ENCODE results near the gene KLHL8. TPM values are rescaled to one million over a fixed set of nuclear protein-coding genes. Genes with fewer than 3 reads are reported as not detected.
"Not testable (repeated sequence)": the region's sequence is repeated elsewhere in the genome, so short reads cannot be mapped to it uniquely, and the experiment has no call there.

The KLHL8 gene
- total RNA-seq, 4 donors from 2014 or later, result 6.3 to 18.2 (median 13.3) TPM

GRCh38 chr4:87150498-87151261 lies 69.7 kb downstream of the KLHL8 start:
- Histone ChIP-seq H3K27ac (no peak overlapping the region), H3K4me3 (no peak overlapping the region), H3K27me3 (no peaks in the 10 kb centered on the region), H3K4me1 (peaks cover 0 to 6% (median 0%) of the 10 kb centered on the region in 4 donors), H3K9me3 (no peaks in the 10 kb centered on the region), H3K36me3 (peaks cover 0 to 5% (median 0%) of the 10 kb centered on the region in 3 donors)
- DNase-seq (ENCODE audit: low spot score in 2 of 2), result peak in 1 of 2 donors; percentile 95
- no peak for TF ChIP-seq POLR2A (IDR thresholded peaks at IDR 0.05)
- peak; percentile 79 to 96 (median 86) for TF ChIP-seq CTCF (IDR thresholded peaks at IDR 0.05)
- WGBS, 2 donors, result 32 to 48% methylated on average over 2 of the region's 2 CpGs

- DNase-seq (ENCODE audit: low spot score in 2 of 2), result no peak
- peaks cover 0 to 28% (median 0%) of the 10 kb centered on the region in 3 donors for H3K36me3 ChIP-seq
- H3K27ac ChIP-seq, result no peak overlapping the region
- no peak for TF ChIP-seq CTCF (IDR thresholded peaks at IDR 0.05)
- no peak for TF ChIP-seq EP300 (IDR thresholded peaks at IDR 0.05)
- no peak for TF ChIP-seq POLR2A (IDR thresholded peaks at IDR 0.05)
- H3K27me3 ChIP-seq, result no peaks in the 10 kb centered on the region
- no peaks in the 10 kb centered on the region for H3K9me3 ChIP-seq
- WGBS, 2 donors, result 82 to 83% methylated on average over 3 of the region's 3 CpGs
- H3K4me1 ChIP-seq, result peaks cover 0 to 6% (median 0%) of the 10 kb centered on the region in 4 donors
- H3K4me3 ChIP-seq, result no peak overlapping the region
Observed at GRCh38 chr4:87147116-87147515, 73.3 kb downstream of the KLHL8 start.

- DNase-seq (ENCODE audit: low spot score in 2 of 2); H3K9me3 ChIP-seq; H3K27me3 ChIP-seq; H3K27ac ChIP-seq; H3K4me1 ChIP-seq; H3K4me3 ChIP-seq: not testable (repeated sequence)
- H3K36me3 ChIP-seq, result peaks cover 0 to 40% (median 0%) of the 10 kb centered on the region in 3 donors
- 94% methylated on average over 6 of the region's 6 CpGs for WGBS, 2 donors
Observed at GRCh38 chr4:87145934-87146333, 74.5 kb downstream of the KLHL8 start.

GRCh38 chr4:87144356-87144755 lies 76.1 kb downstream of the KLHL8 start:
- Histone ChIP-seq H3K4me1 (no peaks in the 10 kb centered on the region), H3K4me3 (no peak overlapping the region), H3K9me3 (no peaks in the 10 kb centered on the region), H3K27me3 (no peaks in the 10 kb centered on the region), H3K27ac (no peak overlapping the region), H3K36me3 (peaks cover 0 to 48% (median 0%) of the 10 kb centered on the region in 3 donors)
- DNase-seq (ENCODE audit: low spot score in 2 of 2), result no peak
- TF ChIP-seq POLR2A (IDR thresholded peaks at IDR 0.05) (no peak), CTCF (IDR thresholded peaks at IDR 0.05) (no peak), EP300 (IDR thresholded peaks at IDR 0.05) (no peak)
- WGBS, 2 donors, result 74 to 96% methylated on average over 2 of the region's 2 CpGs

- Histone ChIP-seq H3K4me3 (no peak overlapping the region), H3K36me3 (peaks cover 0 to 74% (median 3%) of the 10 kb centered on the region in 3 donors), H3K27me3 (no peaks in the 10 kb centered on the region), H3K9me3 (no peaks in the 10 kb centered on the region), H3K4me1 (no peaks in the 10 kb centered on the region), H3K27ac (no peak overlapping the region)
- no peak for DNase-seq (ENCODE audit: low spot score in 2 of 2)
- TF ChIP-seq CTCF (IDR thresholded peaks at IDR 0.05) (no peak), POLR2A (IDR thresholded peaks at IDR 0.05) (no peak), EP300 (IDR thresholded peaks at IDR 0.05) (no peak)
- 72 to 79% methylated on average over 3 of the region's 3 CpGs for WGBS, 2 donors
Observed at GRCh38 chr4:87141428-87141827, 79.0 kb downstream of the KLHL8 start.
